MCF 10A (cell line): ENCODE results near the gene STIM1. TPM values are rescaled to one million over a fixed set of nuclear protein-coding genes. Genes with fewer than 3 reads are reported as not detected.

ENCODE experiments used
- BruUV-seq: library from RNA; stranded (reverse); fragments of 400-500 nt; replicated peaks from 2 replicates; lab custom pipeline; 2021; lab: Mats Ljungman, UMichigan
- CTCF ChIA-PET: fragments of 300-600 bp; sonication (Branson Sonifier 250); formaldehyde crosslinking; extraction: SDS; loops from one replicate; lab custom pipeline; 2021; ENCODE audit warnings: antibody characterized with exemption, inconsistent platforms; lab: Yijun Ruan, JAX
- POLR2A ChIA-PET: fragments of 300-600, 350-650 bp; sonication (Branson Sonifier 250); formaldehyde crosslinking; extraction: SDS; loops from one replicate; lab custom pipeline; 2020; ENCODE audit warnings: antibody characterized with exemption, inconsistent platforms; lab: Yijun Ruan, JAX
- DNase-seq: peaks from one replicate; pipeline ENCODE4 v3.0.0-alpha.2; 2018; ENCODE audit not compliant: unreplicated experiment
- H3K27ac Mint-ChIP-seq: one replicate; pipeline ENCODE4 v1.8.0; 2022; ENCODE audit warnings: mild to moderate bottlenecking, low read depth, mixed read lengths; ENCODE audit not compliant: unreplicated experiment
- H3K27me3 Mint-ChIP-seq: one replicate; pipeline ENCODE4 v1.8.0; 2022; ENCODE audit warnings: mixed read lengths; ENCODE audit not compliant: insufficient read depth, unreplicated experiment
- H3K36me3 Mint-ChIP-seq: one replicate; pipeline ENCODE4 v1.8.0; 2022; ENCODE audit warnings: mild to moderate bottlenecking, moderate library complexity, mixed read lengths; ENCODE audit not compliant: insufficient read depth, unreplicated experiment
- H3K4me1 Mint-ChIP-seq: one replicate; pipeline ENCODE4 v1.8.0; 2022; ENCODE audit warnings: mixed read lengths; ENCODE audit not compliant: insufficient read depth, unreplicated experiment
- H3K4me3 Mint-ChIP-seq: one replicate; pipeline ENCODE4 v1.8.0; 2022; ENCODE audit warnings: mild to moderate bottlenecking, moderate library complexity, mixed read lengths; ENCODE audit not compliant: unreplicated experiment
- H3K9me3 Mint-ChIP-seq: one replicate; pipeline ENCODE4 v1.8.0; 2022; ENCODE audit warnings: mixed read lengths; ENCODE audit not compliant: unreplicated experiment
- intact Hi-C: fragments of 100-400 bp; cut with micrococcal nuclease; formaldehyde crosslinking; loops from 2 replicates; pipeline ENCODE4 v1.14.1; 2022
- total RNA-seq: library from RNA; stranded (reverse); gene quantifications from 2 replicates; pipeline ENCODE4 v1.2.3, GENCODE V29; 2022
- TF ChIP-seq, protein P1 (sequence below): fragments of 200-600 bp; IDR thresholded peaks from one replicate; pipeline ENCODE4 v1.8.0; 2022; ENCODE audit warnings: antibody characterized with exemption, mild to moderate bottlenecking; ENCODE audit not compliant: unreplicated experiment

Gene STIM1
- total RNA-seq, 1 experiment from 2014 or later = 41.2 TPM

DNA sequence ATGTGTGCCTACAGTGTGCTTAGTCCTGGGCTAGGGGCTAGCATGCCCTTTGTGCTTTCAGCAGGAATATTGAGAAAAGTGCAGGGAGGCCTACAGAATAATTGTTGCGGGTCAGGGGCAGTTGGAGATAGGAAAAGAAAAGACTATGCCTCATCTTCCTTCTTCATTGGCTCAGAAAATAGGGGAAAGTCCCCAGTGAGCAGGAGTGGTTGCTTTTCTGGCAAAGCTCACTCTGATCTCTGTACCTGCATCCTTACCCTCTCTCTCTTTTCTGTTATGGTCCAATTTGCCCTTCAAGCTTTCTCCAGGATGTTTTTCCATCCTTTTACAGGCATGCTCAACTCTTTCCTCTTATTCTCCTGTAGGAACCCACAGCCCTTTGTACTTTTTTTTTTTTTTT, 209.6 kb downstream of the STIM1 start:
- H3K27ac Mint-ChIP-seq = no peak overlapping the region
- POLR2A ChIA-PET = no interaction called here

GRCh38 chr11:4065601-4066377, 210.3 kb downstream of the STIM1 start:
- H3K27ac Mint-ChIP-seq = no peak overlapping the region
- DNase-seq = no peak
- H3K4me3 Mint-ChIP-seq = no peak overlapping the region
- POLR2A ChIA-PET = no interaction called here
- BruUV-seq = no TSS peak
- peaks cover 5% of the 10 kb centered on the region for H3K36me3 Mint-ChIP-seq
- TF ChIP-seq, protein P1, sequence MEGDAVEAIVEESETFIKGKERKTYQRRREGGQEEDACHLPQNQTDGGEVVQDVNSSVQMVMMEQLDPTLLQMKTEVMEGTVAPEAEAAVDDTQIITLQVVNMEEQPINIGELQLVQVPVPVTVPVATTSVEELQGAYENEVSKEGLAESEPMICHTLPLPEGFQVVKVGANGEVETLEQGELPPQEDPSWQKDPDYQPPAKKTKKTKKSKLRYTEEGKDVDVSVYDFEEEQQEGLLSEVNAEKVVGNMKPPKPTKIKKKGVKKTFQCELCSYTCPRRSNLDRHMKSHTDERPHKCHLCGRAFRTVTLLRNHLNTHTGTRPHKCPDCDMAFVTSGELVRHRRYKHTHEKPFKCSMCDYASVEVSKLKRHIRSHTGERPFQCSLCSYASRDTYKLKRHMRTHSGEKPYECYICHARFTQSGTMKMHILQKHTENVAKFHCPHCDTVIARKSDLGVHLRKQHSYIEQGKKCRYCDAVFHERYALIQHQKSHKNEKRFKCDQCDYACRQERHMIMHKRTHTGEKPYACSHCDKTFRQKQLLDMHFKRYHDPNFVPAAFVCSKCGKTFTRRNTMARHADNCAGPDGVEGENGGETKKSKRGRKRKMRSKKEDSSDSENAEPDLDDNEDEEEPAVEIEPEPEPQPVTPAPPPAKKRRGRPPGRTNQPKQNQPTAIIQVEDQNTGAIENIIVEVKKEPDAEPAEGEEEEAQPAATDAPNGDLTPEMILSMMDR = no peak
- H3K9me3 Mint-ChIP-seq = no peaks in the 10 kb centered on the region
- no peaks in the 10 kb centered on the region for H3K4me1 Mint-ChIP-seq
- no peaks in the 10 kb centered on the region for H3K27me3 Mint-ChIP-seq
- CTCF ChIA-PET = interaction anchor here (0.6 to 15.6 kb wide), 5 partner anchors 7 to 219 kb away, joined by 3 to 1105 read pairs (median 5); partner anchors contain the start of genes RHOG and STIM1
- intact Hi-C loops = no loop called here

More for the DNA sequence above, 209.6 kb downstream of the STIM1 start:
- no peak for DNase-seq
- intact Hi-C loops = no loop called here
- Mint-ChIP-seq H3K4me3 (no peak overlapping the region), H3K4me1 (no peaks in the 10 kb centered on the region), H3K27me3 (no peaks in the 10 kb centered on the region), H3K36me3 (no peaks in the 10 kb centered on the region), H3K9me3 (no peaks in the 10 kb centered on the region)
- TF ChIP-seq, protein P1 = no peak
- no TSS peak for BruUV-seq
- CTCF ChIA-PET = interaction anchor here (0.9 to 15.6 kb wide), 4 partner anchors 8 to 219 kb away, joined by 4 to 1105 read pairs (median 18); partner anchors contain the start of genes RHOG and STIM1

- ChIA-PET POLR2A (interaction anchor here (2.5 kb wide), 1 partner anchor 211 kb away, joined by 7 read pairs; the partner anchor contains the start of gene STIM1), CTCF (interaction anchor here (1.3 to 15.6 kb wide), 2 partner anchors 12 to 220 kb away, joined by 3 to 1105 read pairs; partner anchors contain the start of genes RHOG and STIM1)
- no peak overlapping the region for H3K4me3 Mint-ChIP-seq
- H3K9me3 Mint-ChIP-seq = no peaks in the 10 kb centered on the region
- intact Hi-C loops = no loop called here
- no TSS peak for BruUV-seq
- H3K27me3 Mint-ChIP-seq = no peaks in the 10 kb centered on the region
- DNase-seq = no peak
- H3K36me3 Mint-ChIP-seq = peaks cover 5% of the 10 kb centered on the region
- H3K4me1 Mint-ChIP-seq = no peaks in the 10 kb centered on the region
- no peak overlapping the region for H3K27ac Mint-ChIP-seq
- TF ChIP-seq, protein P1 = no peak
Observed at GRCh38 chr11:4066910-4067309, 211.4 kb downstream of the STIM1 start.

DNA sequence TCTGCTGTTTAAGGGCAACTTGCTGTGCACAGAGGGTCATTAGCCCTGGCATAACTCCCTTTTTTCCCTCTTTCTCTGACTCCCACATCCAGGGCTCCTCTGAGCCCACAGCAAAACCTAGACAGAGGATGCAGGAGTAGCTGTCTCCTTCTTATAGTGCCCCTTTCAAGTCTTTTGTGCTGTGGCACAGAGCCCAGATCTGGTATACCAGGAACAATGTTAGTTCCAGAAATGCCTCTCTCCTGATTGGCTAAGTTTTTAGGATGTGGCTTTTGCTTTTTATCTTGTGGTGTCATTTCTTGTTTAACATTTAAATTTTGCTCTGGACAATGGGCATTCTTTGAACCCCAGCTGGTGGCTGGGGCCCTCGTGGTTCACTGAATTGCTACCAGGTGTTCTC, 213.5 kb downstream of the STIM1 start:
- Mint-ChIP-seq H3K27ac (no peak overlapping the region), H3K27me3 (no peaks in the 10 kb centered on the region), H3K9me3 (no peaks in the 10 kb centered on the region), H3K4me3 (no peak overlapping the region), H3K36me3 (peaks cover 5% of the 10 kb centered on the region), H3K4me1 (no peaks in the 10 kb centered on the region)
- intact Hi-C loops = no loop called here
- DNase-seq = no peak
- no TSS peak for BruUV-seq
- ChIA-PET POLR2A (interaction anchor here (0.9 to 2.5 kb wide), 3 partner anchors 214 to 223 kb away, joined by 3 to 7 read pairs (median 4); partner anchors contain the start of gene STIM1), CTCF (interaction anchor here (0.6 to 15.6 kb wide), 4 partner anchors 8 to 223 kb away, joined by 4 to 1105 read pairs (median 4); partner anchors contain the start of genes RHOG and STIM1)
- TF ChIP-seq, protein P1 = no peak
